ENCODE measurements around the gene ATP6V1B1. TPM values are rescaled to one million over a fixed set of nuclear protein-coding genes. Genes with fewer than 3 reads are reported as not detected.
A peak's percentile ranks its signal among the peaks of the same experiment; 100 is the strongest.

ATP6V1B1 gene
- total and polyA plus RNA-seq, 2 of the 13 experiments (the other 11 are each of a cell fraction or from before 2014, with no cell fraction given) = 0.58 to 1.6 TPM

DNA sequence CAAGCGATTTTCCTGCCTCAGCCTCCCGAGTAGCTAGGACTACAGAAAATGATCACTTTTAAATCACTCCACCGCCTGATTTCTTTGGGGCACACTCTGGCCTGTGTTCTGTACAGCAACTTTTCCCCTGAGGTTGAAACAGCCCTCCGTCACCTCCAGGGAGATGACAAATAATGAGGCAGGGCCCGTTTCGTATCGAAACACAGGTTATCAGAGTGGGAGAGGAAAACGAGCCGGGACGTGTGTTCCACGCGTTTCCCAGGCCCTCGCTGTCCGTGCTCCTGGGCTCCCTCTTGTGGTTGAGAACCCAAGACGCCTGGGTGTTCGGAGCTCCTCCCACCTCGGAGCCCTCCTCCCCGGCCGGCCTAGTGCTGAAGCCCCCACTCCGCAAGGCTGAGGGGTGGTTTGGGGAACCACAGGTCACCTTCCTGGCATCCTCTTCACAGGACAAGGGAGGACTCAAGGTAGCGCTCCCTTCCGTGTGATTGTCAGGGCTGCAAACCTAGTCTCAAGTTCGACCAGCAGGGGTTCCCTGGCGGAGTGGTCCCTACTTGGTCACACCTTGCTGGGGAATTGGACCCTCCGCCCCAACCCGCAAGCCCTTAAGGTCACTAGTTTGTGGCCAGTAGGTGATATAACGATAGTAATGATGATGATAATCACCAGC lies 12.8 kb downstream of the ATP6V1B1 start (continued):
- TF ChIP-seq GABPB1 (CRISPR knock-in tag; IDR thresholded peaks at IDR 0.05) (peak; percentile 28; the same call in 1 of the 2 replicates), ZHX2 (IDR thresholded peaks at IDR 0.05; ENCODE audit: low read depth) (no peak), ZHX2 (CRISPR knock-in tag; IDR thresholded peaks at IDR 0.05; ENCODE audit: borderline replicate concordance) (0 out of 2 replicates have a peak, but pooled peaks have one; percentile 63), KLF11 (CRISPR knock-in tag; IDR thresholded peaks at IDR 0.05) (peak; percentile 50; the same call in 1 of the 2 replicates), GMEB2 (CRISPR knock-in tag; IDR thresholded peaks at IDR 0.05; ENCODE audit: low read depth) (no peak), HOXA3 (CRISPR knock-in tag; IDR thresholded peaks at IDR 0.05) (peak; percentile 55; the same call in 1 of the 2 replicates), SAP130 (CRISPR knock-in tag; IDR thresholded peaks at IDR 0.05; ENCODE audit: low read depth) (peak; percentile 48), HNRNPLL (IDR thresholded peaks at IDR 0.05; ENCODE audit: low read depth, low read length, poor library complexity, severe bottlenecking) (peak; percentile 51)
- TF ChIP-seq, protein P1, sequence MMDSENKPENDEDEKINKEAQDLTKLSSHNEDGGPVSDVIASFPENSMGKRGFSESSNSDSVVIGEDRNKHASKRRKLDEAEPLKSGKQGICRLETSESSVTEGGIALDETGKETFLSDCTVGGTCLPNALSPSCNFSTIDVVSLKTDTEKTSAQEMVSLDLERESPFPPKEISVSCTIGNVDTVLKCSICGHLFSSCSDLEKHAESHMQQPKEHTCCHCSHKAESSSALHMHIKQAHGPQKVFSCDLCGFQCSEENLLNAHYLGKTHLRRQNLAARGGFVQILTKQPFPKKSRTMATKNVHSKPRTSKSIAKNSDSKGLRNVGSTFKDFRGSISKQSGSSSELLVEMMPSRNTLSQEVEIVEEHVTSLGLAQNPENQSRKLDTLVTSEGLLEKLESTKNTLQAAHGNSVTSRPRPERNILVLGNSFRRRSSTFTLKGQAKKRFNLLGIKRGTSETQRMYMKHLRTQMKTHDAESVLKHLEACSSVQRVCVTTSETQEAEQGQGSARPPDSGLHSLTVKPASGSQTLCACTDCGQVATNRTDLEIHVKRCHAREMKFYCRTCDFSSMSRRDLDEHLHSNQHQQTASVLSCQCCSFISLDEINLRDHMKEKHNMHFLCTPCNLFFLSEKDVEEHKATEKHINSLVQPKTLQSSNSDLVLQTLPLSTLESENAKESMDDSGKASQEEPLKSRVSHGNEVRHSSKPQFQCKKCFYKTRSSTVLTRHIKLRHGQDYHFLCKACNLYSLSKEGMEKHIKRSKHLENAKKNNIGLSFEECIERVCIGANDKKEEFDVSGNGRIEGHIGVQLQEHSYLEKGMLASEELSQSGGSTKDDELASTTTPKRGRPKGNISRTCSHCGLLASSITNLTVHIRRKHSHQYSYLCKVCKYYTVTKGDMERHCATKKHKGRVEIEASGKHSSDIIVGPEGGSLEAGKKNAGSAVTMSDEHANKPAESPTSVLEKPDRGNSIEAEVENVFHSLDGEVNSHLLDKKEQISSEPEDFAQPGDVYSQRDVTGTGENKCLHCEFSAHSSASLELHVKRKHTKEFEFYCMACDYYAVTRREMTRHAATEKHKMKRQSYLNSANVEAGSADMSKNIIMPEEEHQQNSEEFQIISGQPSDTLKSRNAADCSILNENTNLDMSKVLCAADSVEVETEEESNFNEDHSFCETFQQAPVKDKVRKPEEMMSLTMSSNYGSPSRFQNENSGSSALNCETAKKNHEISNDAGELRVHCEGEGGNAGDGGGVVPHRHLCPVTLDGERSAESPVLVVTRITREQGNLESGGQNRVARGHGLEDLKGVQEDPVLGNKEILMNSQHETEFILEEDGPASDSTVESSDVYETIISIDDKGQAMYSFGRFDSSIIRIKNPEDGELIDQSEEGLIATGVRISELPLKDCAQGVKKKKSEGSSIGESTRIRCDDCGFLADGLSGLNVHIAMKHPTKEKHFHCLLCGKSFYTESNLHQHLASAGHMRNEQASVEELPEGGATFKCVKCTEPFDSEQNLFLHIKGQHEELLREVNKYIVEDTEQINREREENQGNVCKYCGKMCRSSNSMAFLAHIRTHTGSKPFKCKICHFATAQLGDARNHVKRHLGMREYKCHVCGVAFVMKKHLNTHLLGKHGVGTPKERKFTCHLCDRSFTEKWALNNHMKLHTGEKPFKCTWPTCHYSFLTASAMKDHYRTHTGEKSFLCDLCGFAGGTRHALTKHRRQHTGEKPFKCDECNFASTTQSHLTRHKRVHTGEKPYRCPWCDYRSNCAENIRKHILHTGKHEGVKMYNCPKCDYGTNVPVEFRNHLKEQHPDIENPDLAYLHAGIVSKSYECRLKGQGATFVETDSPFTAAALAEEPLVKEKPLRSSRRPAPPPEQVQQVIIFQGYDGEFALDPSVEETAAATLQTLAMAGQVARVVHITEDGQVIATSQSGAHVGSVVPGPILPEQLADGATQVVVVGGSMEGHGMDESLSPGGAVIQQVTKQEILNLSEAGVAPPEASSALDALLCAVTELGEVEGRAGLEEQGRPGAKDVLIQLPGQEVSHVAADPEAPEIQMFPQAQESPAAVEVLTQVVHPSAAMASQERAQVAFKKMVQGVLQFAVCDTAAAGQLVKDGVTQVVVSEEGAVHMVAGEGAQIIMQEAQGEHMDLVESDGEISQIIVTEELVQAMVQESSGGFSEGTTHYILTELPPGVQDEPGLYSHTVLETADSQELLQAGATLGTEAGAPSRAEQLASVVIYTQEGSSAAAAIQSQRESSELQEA (CRISPR knock-in tag; IDR thresholded peaks at IDR 0.05; ENCODE audit: not compliant biosample characterization) = peak; percentile 39

Measured in HepG2 (cell line).